Islet precursor cell (in vitro differentiated cells): ENCODE measurements around the gene GSS.

ENCODE experiments used
- DNase-seq: peaks from one replicate; pipeline ENCODE4 v3.0.0-alpha.2; 2018

The GSS gene

DNA sequence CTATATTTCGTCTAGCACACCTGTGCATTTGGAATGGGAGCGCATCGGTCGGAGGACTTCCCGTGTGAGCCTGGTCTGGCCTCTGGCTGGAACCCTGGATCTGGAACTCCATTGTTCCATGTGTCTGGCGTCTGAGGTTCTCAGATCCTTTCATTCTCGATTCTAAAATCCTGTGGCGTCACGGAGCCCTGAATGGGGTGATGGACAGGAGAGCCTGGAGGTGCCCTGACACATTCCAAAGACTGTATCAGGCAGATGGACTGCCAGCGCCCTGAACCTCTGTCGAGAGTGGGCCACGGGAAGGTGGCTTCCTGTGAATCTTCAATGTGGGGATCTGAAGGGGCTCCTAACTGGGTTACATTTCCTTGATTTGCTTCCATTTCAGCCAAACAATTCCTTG lies 20.7 kb upstream of the GSS start:
- no peak for DNase-seq

GRCh38 chr20:34974246-34974645 lies 18.6 kb upstream of the GSS start:
- DNase-seq: no peak

GRCh38 chr20:34971561-34972235 lies 16.1 kb upstream of the GSS start:
- no peak for DNase-seq

DNA sequence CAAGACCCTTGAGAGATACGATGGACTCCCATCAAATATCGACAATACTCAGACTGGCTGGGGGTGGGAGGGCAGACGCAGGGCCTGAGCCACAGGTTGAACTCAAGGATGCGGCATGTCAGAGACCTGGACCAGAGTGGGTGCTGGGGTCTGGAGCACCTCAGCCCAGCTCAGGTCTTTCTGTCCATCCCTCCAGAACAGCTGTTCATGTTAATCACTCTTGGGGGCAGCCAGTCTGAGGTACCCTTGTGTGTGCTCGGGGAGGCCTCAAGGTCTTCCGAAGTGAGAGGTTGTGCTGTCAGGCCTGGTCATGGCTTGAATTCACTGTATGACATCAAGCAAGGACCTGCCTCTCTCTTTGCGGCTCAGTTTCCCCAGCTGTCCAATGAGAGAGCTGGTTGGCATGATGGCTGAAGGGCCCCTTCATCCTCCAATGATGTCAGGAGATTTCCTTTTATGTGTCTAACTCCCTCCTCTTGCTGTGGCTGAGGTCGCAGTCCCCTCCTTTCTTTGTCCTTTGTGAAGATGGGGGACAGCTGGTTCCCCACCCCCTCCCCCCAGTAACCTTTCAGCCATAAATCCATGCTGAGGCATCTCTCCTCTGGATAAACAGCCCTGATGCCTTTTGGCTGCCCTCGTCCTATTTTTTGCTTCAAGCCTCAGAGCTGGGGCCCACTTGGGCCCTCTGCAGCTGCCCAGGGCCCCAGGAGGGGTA lies 15.4 kb upstream of the GSS start:
- DNase-seq: no peak

GRCh38 chr20:34970193-34970840 lies 14.7 kb upstream of the GSS start:
- no peak for DNase-seq

DNA sequence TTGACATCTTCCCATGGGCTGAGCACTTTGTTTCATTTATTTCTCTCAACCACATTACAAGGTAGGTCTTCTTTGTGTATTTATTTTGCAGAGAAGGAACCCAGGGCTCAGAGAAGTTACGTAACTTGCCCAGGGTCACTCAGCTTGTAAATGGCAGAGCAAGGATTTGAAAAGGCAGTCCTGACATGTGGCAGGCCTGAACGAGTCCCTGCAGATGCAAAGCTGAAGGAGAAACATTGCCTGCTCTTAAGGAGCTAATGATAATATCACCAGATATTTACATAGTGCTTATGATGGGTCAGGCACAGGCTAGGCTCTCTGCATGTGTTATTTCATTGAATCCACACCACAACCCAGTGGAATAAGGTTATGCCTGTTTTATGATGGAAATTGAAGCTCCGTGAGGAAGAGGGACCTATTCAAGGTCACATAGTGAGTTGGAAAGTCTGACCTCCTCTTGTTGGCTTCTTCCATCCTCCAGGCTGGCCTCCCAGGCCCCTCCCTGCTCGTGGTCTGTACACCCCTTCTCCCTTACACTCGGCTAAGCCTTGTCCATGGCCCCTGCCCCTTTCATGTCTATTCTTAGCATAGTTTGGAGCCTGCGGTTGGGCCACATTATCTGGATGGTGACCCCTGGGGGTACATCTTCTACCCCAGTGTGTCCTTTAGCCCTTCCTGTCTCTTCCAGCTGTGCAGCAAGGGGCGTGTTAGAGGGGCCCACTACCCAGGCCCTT lies 12.6 kb upstream of the GSS start:
- DNase-seq: no peak

GRCh38 chr20:34967421-34967820 lies 11.8 kb upstream of the GSS start:
- no peak for DNase-seq

GRCh38 chr20:34965051-34965450 lies 9.4 kb upstream of the GSS start:
- DNase-seq: no peak

DNA sequence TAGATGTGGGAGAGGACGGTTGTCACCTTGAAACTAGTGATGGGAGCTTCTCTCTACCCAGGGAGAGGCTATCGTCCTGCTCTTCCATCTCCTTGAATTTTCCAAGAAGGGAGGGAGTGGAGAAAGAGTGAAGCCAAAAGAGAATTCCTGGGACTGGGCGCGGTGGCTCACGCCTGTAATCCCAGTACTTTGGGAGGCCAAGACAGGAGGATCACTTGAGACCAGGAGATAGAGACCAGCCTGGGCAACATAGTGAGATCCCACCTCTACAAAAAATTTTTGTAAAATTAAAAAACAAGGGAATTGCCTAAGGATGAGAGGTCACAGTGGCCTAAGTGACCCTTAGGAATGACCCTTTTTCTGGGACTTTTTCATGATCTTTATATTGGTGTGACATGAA lies 8.9 kb upstream of the GSS start:
- no peak for DNase-seq

DNA sequence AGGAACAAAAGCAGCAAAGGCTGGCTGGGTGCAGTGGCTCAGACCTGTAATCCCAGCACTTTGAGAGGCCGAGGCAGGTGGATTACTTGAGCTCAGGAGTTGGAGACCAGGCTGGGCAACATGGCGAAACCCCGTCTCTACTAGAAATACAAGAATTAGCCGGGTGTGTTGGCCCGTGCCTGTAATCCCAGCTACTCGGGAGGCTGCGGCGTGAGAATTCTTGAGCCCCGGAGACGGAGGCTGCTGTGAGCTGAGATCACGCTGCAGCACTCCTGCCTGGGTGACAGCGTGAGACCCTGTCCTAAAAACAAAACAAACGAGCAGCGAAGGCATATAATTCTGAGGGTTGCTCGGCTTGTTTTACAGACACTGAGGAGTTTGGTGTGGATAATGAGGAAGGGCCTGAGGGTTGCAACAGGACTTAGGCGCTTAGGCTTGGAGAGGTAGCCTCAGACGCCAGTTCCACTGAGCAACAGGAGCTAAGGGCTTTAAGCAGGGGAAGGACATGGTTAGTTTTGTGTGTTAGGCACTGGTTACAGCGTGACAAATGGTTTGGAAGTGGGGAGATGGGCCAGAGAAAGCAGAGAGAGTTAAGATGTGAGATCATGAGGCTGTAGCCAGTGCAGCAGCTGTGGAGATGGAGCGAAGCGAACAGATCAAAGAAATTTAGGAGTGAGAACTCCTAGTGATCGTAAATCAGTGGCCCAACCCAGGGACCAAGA lies 1.3 kb upstream of the GSS start:
- DNase-seq: no peak

DNA sequence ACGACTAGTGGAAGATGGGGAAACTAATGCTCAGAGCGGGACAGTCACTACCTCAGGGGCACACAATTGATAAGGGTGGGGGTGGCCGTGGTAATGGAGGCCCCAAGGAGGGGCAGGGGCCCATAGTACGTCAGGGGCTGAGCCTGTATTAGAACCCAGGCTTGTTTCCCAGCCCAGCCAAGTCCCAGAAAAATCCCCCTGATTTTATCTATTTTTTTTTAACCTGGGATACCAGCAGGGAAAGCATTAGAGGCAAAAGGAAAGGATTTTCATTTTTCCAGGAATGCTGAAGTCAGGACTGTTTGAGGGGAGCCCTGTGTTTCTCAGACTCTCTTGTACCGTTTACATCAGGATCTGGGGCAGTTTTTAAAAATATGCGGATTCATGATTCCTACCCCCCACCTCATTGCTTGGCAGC lies 444 bp upstream of the GSS start:
- no peak for DNase-seq

DNA sequence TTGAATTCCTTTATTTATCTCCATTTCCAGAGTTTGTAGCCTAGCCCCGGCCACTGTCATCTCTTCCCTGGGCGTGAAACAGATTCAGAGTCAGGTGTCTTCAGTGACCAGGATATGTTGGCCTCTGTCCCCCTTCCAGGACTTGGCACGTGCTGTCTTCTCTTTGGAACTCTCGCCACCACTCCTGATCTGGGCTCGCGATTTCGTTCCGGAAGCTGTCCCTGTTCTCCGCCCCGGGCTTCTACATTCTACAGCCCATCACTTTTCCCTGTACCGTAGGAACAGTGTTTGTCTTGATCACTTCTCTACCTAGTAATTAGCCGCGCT lies 739 bp downstream of the GSS start:
- peak; percentile 63 for DNase-seq

DNA sequence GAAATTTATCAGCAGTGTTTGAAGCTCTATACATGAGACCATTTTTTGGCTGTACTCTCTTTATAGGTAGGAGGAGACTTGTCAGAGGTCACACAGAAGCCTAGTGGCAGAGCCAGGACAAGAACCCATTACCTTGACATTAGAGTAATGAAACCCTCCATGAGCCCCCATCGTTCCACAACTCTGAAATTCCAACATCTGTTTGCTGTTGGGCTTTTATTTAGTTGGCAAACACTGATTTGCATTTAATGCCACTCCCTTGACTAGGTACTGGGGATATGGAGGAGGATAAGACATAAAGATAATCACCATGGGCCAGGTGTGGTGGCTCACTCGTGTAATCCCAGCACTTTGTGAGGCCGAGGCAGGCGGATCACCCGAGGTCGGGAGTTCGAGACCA lies 1.6 kb downstream of the GSS start:
- DNase-seq: no peak

GRCh38 chr20:34952671-34953070 lies 2.9 kb downstream of the GSS start:
- DNase-seq: no peak

DNA sequence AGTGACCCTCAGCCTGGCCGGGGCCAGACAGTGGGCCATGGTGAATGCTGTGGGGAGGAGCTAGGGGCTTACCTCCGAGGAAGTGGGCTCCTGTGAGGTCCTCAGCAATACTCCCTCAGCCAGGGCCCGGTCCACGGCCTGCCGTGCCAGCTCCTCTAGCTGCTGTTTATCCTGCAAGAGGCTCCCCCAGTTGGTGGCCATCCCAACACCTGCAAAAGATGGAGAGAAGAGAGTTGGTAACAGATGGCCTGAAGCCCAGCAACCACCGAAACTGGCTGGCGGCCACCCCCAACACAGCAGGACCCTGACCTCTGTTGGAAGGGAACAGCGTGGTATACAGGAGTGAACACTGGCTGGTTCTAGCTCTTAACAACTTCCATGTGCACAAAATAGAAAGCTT lies 4.0 kb downstream of the GSS start:
- no peak for DNase-seq

DNA sequence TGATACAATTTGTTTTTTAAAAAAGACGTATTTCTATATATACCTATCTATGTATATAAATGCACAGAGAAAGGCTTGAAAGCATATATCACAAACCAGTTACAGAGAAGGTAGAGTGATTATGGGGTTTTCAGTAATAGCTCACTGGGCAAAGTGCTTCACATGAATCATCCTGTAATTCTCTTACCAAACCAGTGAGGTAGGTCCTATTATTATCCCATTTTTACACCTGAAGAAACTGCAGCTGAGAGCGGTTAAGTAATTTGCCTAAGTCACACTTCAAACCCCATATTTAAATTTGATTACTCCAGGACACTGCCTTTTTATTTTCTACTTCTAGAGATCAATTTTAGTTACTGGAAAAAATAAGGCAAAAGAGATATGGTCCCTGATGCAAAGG lies 4.4 kb downstream of the GSS start:
- no peak for DNase-seq

DNA sequence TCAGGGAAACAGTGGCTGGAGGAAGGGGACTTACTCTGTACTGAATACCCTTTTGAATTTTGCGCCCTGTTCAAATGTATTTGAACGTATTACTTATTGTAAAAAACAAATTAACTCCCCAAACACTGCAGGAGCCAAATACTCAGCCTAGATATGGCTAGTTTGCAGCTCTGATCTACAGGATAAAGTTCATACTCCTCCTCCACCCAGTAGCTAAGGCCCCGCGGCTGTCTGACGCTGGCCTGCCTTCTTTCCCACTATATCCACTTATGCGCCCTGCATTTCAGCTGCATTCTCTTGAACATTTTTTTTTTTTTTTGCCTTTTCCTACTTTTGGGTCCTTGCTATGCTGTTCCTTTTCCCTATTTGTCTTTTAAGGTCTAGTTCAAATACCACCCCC lies 6.5 kb downstream of the GSS start:
- no peak for DNase-seq

DNA sequence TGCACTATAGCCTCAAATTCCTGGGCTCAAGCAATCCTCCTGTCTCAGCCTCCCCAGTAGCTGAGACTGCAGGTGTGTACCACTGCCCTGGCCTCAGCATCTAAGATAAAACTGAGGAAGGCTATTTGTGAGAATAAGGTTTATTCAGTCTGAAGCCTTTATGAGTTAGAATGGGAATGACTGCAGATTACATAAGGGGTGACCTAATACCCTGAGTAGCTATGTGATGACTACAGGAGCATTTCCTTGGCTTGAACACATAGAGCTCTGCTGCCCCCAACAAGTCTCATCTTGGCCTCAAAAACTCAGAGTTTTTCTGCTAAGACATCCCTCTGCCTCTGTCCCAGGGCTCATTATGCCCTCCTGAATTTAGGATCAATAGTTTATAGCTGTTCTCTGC lies 7.6 kb downstream of the GSS start:
- no peak for DNase-seq

GRCh38 chr20:34947336-34947735 lies 8.3 kb downstream of the GSS start:
- no peak for DNase-seq

GRCh38 chr20:34946661-34947060 lies 8.9 kb downstream of the GSS start:
- no peak for DNase-seq

GRCh38 chr20:34945315-34946077 lies 10.1 kb downstream of the GSS start:
- DNase-seq: no peak

GRCh38 chr20:34943808-34944567 lies 11.6 kb downstream of the GSS start:
- DNase-seq: no peak
